Measurements from ENCODE around the gene MCEE. TPM values are rescaled to one million over a fixed set of nuclear protein-coding genes. Genes with fewer than 3 reads are reported as not detected.

The MCEE gene
- total and polyA plus RNA-seq, 7 donors: 10.9 to 27.4 (median 16.3) TPM

DNA sequence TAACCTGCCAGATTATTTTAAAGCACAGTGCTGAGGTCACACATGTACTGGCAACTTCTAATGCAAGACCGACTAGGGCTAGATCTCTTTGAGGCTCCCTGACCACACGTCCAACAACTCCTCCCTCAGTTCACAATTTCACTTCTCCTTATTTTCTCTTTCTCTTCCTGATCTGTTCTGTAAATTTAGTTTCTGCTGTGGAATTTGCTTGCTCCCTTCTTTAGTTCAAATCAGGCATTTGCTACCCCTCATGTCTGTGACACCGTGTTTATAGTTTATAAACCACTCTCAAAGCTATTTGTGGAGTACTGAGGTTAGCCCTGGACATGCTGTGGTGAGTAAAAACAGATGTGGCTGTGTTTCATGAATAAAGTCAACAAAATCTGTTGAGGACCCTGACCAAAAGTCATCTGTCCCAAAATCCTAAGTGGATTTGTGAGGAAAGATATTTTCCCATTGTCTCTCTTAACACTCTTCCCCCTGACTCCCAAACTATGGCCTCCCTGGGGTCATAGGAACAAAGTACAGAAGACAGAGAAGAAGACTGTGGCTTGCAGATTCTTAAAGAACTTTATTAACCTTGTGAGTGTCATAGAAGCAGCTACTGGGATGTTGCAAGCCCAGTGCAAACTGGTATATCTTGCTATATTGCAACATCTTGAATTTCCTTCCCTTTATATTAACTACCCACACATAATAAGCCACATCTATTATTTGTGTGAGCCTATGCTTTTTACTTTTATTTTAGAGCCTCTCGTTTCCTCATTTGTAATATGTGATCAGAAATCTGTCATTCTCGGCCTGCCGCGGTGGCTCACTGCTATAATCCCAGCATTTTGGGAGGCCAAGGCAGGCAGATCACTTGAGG is 65.0 kb downstream of the MCEE start:
- no peak for DNase-seq
- WGBS, 3 donors: 69 to 75% (median 74%) methylated on average over 7 of the region's 7 CpGs
- no peak for TF ChIP-seq CTCF (IDR thresholded peaks at IDR 0.05)
- H3K36me3 ChIP-seq (ENCODE audit: insufficient read depth in 1 of 2, low read depth in 1 of 2): peaks cover 0 to 2% of the 10 kb centered on the region in 2 donors
- no peak overlapping the region for H3K4me3 ChIP-seq
- H3K4me1 ChIP-seq: peaks cover 17% of the 10 kb centered on the region
- no peak for ATAC-seq
- H3K9me3 ChIP-seq: no peaks in the 10 kb centered on the region
- intact Hi-C loops (cut with DNase I): loop anchor here in 1 of 2 donors (5.0 kb wide), 1 partner anchor 67 kb away; the partner anchor contains the start of genes MCEE and MPHOSPH10
- H3K27me3 ChIP-seq (ENCODE audit: insufficient read depth in 3 of 3, low read length in 2 of 3): no peaks in the 10 kb centered on the region
- H3K27ac ChIP-seq: peak overlapping the region; percentile 3

DNA sequence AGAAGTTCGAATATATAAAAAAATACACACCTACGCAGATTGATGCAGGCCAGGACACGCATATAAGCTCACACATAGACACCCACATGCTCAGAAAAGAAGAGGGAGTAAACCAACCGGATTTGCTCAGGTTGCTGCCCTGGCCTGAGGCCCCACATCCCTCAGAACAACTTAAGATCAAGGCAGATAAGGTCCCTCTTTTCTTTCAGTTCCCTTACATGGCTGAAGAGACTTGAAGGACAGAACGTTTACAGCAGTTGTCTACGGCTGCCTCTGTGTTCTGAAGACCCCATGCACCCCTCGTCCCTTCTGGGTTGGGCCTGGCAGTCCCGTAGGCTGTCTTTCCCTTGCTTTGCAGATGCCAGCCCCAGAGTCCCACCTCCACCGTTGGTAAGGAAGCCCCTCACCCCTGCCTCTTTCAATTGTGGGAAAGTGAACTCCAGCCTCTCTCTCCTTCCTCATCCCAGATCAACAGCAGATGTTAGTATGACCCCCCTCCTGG is 65.9 kb downstream of the MCEE start:
- intact Hi-C loops (cut with DNase I): no loop called here
- H3K4me3 ChIP-seq: no peak overlapping the region
- 52 to 68% (median 60%) methylated on average over 9 of the region's 9 CpGs for WGBS, 3 donors
- H3K27ac ChIP-seq: no peak overlapping the region
- H3K4me1 ChIP-seq: peaks cover 8% of the 10 kb centered on the region
- ATAC-seq (no peak), DNase-seq (no peak)
- H3K9me3 ChIP-seq: no peaks in the 10 kb centered on the region
- no peak for TF ChIP-seq CTCF (IDR thresholded peaks at IDR 0.05)
- H3K36me3 ChIP-seq (ENCODE audit: insufficient read depth in 1 of 2, low read depth in 1 of 2): no peaks in the 10 kb centered on the region
- H3K27me3 ChIP-seq (ENCODE audit: insufficient read depth in 3 of 3, low read length in 2 of 3): no peaks in the 10 kb centered on the region

GRCh38 chr2:71063216-71063615 is 66.8 kb downstream of the MCEE start:
- no peak overlapping the region for H3K27ac ChIP-seq
- TF ChIP-seq CTCF (IDR thresholded peaks at IDR 0.05): no peak

DNA sequence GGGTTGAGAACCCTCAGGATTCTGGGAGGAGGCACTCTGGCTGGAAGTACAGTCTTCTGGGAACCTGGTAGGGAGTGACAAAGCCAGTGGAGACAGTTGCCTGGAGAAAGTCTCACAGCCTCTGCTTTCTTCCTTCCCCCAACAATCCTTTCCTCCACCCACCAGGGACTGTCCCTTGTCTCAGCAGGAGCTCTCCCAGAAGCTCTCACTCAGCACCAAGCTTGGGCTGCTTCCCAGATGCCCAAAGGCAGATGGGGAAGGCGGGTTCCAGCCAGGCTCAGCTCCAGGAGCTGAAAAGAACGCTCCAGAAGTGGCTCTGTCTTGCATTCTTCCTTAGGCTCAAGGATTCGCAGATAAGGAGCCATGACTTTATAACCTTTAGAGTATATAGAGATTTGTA is 69.2 kb downstream of the MCEE start:
- 40 to 50% (median 46%) methylated on average over 3 of the region's 3 CpGs for WGBS, 3 donors
- DNase-seq (no peak), ATAC-seq (no peak)
- Histone ChIP-seq H3K4me1 (no peaks in the 10 kb centered on the region), H3K36me3 (ENCODE audit: insufficient read depth in 1 of 2, low read depth in 1 of 2) (no peaks in the 10 kb centered on the region), H3K27ac (no peak overlapping the region), H3K4me3 (no peak overlapping the region), H3K9me3 (no peaks in the 10 kb centered on the region), H3K27me3 (ENCODE audit: insufficient read depth in 3 of 3, low read length in 2 of 3) (no peaks in the 10 kb centered on the region)
- intact Hi-C loops (cut with DNase I): no loop called here
- TF ChIP-seq CTCF (IDR thresholded peaks at IDR 0.05): no peak

More at GRCh38 chr2:71063216-71063615, 66.8 kb downstream of the MCEE start:
- peaks cover 7% of the 10 kb centered on the region for H3K4me1 ChIP-seq
- intact Hi-C loops (cut with DNase I): no loop called here
- DNase-seq: no peak
- no peaks in the 10 kb centered on the region for H3K36me3 ChIP-seq (ENCODE audit: insufficient read depth in 1 of 2, low read depth in 1 of 2)
- 50 to 75% (median 54%) methylated on average over 1 of the region's 1 CpG for WGBS, 3 donors
- no peak for ATAC-seq
- H3K4me3 ChIP-seq: no peak overlapping the region
- H3K9me3 ChIP-seq: no peaks in the 10 kb centered on the region
- no peaks in the 10 kb centered on the region for H3K27me3 ChIP-seq (ENCODE audit: insufficient read depth in 3 of 3, low read length in 2 of 3)

Measured in psoas muscle (tissue), 8 donors.